Stimulated activated CD4-positive, alpha-beta T cell treated with anti-CD3 and anti-CD28 coated beads, Interleukin-1b, Interleukin-23, amount 100 ng/mL, for 1 hour (primary cell): Measurements from ENCODE around the gene ALPK1.
"Not testable (repeated sequence)": the region's sequence is repeated elsewhere in the genome, so short reads cannot be mapped to it uniquely, and the experiment has no call there.

Source experiments
- DNase-seq, 2 donors: peaks; one replicate each; pipeline ENCODE4 v3.0.0-alpha.2; 2020; ENCODE audit warnings: low read depth in 2 of 2

The ALPK1 gene

DNA sequence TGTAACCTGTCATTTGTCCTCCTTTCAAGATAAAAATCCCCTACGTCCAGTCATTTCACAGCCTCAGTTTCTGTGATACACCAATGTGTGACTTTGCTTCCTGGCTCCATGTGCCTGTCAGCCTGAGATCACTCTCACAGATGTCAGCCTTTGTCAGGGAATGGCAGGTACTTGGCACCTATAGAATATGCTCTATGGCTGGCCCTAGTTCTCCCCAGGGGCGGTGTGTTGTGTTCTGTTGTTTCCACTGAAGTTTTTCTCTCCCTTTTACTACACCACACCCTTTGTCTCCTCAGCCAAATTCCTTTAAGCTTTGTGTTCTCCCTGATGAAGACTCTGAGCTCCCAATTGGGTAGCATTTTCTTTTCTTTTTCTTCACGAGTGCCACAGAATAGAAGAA, 81.7 kb downstream of the ALPK1 start:
- DNase-seq: no peak

DNA sequence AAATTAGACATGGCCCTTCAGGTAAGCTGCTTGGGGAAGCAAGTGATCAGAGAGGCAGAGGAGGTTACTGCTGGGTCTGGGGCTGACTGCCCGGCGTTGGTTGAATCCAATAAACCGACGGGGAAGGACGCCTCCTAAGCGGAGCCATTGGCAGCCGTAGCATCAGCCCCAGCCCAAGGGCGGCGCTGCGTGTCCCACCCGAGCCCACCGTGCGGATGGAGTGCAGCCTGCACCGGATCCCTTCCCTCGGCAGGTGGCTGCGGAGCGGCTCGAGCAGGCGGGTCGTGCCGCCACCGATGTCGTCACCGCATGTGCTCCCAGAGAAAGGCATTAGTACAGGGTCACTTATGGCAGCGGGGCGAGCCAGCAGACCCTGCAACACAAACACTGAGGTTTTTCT, 82.1 kb downstream of the ALPK1 start:
- DNase-seq: no peak

DNA sequence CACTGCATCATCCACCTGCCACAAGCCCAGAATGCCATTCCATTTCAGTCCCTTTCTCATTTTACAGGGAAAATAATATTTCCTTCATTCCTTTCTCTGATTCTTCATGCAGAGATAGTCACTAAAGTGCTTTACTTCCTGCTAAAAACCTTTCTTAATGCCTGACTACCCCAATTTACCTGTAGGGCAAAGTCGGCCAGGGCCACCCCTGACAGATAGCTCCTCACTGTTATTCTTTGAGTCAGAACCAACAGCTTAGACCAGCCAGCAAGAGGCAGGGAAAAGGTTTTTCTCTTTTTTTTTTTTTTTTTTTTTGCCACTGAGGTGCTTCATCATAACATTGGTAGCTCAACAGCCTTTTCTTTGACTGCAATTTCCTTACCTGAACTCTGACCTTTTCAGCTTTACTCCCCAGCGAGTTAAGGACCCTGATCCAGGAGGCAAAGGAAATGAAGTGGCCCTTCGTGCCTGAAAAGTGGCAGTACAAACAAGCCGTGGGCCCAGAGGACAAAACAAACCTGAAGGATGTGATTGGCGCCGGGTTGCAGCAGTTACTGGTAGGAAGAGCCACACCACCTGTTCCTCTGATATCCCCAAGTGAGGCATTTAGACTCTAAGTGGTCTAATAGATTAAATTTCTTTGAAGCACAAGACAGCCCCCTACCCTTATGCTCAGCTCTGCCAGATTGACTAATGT, 85.0 kb downstream of the ALPK1 start:
- no peak for DNase-seq

DNA sequence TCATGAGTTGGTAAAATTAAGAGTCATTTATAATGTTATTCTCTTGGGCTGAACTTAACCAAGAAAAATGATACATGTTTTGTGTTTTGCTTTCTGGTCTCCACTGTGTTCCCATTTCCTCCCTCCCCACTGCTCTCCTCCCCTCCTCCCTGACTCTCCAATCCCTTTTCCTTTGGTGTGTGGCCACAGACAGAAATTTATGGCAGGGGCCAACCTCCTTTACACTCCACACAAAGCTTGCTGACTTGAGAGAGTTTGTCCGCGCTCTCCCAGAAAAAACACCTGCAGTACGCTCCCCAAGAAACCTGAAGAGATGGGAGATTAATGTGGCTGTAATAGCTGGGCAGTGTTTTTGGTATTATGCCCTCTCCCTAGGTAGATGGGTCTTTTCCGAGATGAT, 88.9 kb downstream of the ALPK1 start:
- no peak for DNase-seq

DNA sequence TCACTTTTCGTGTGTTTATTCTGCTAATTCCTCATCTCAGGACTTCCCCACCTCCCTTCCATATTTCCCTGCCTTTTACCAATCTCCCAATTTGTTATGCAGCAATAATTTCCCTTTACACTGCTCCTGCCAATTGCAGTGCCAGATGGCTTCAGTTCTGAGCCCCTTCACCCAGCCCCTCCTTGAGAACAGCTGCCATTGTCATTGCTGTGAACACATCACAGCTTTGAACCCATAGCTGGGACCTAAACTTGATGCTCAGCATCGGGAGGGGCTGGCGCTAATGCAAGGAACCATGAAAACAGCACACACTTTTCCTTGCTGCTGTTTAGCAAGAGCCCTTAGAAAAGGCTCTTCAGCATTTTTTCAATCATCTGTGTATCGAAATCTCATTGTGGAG, 104.9 kb downstream of the ALPK1 start:
- no peak for DNase-seq

DNA sequence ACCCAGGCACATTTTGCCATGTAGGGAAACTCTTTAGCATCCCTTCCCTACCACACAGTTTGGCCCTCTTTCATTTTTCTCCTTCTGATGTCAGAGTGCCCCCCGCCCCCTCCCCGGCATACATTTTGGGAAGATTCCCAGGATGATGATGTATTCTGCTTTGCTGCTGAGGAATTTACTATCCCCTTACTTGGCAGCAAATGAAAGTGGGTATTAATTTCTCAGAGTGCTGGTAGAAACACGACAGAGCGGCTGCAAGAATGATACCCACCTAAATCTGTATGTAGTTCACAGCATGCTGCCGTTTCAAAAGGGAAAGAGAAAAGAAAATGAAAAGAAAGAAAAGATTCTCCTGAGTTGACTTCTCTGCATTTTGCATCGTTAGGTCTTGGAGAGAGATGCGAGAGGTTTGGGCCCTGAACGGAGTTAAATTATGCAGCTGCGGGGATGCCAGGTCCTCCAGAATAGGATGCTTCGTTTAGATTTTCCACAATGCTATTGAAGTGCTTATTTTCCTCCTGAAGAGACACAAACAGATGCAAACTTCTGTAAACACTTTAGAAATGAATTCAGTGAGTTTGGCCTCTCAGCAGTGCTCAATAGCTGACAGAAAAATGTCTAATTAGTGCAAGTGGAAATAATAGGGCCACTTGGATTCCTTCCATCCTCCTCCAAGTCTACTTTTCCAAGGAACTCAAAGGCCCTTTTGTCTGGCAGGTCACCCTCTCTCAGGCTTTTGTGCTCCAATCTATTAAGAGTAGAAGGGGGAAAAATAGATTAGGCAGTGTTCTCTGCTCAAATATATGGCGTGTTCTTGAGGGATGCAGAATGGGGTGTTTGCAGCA, 106.2 kb downstream of the ALPK1 start:
- DNase-seq: no peak

DNA sequence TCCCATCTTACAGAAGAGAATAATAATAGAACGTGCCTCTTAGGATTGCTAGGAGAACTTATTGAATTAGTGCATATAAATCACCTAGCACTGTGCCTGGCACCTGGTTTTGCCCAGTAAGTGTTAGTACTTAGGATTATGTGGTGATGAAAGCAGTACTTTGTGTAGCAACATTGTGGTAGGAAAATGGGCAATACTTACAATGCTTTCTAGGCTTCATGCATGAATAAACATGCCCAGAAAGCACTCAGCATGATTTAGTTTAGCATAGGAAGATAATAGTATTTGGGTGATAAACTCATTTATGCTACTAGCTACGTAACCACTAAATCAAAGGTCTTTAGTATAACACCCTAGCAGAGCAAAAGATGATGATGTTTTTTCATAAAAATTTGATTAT, 113.2 kb downstream of the ALPK1 start:
- DNase-seq: no peak

DNA sequence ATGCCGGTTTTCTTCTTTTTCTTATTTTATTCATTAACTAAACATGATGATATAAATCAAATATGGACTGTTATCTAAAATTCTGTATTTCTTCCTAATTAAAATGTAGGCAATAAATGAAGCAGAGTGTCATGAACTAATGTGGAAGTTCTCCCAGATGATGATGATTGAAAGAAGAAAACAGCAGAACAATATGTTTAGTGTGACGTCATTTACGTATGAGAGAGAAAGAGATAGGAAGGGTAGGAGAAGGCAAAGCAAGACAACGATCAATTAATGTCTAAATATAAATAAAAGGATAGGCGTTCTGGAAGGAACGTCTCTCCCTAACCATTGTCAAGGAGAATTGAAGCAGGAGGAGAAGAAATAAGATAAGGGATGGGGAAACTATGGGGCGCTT, 113.6 kb downstream of the ALPK1 start:
- no peak for DNase-seq

DNA sequence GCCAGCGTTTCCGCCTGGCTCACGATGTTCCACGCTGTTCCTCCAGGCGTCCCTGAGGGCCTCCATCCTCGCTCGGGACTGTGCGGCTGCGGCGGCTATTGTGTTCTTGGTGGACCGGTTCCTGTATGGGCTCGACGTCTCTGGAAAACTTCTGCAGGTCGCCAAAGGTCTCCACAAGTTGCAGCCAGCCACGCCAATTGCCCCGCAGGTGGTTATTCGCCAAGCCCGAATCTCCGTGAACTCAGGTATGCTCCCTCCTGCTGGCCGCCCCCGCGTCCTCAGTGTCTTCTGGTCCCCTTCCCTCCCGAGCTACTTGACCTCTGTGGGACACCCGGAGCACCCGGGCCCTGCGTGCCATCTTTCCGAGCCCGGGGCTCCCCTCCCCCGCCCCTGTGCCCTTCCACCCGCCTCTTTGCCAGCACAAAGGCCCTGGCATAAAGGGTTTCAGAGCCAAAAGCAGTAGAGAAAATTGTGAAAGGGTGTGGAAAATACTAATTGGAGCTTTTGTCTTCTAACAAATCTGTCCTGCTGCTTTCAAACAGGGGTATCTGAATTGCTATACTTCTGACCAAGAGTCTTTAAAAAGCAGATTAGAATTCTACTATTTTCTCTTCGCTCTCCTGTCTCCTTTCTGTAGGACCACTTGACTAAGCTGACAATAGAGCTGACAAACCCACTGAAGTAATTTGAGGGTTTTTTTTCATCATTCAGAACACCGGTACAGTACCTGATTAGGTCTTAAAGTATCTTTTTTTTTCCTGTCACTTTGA, 114.8 kb downstream of the ALPK1 start:
- DNase-seq: no peak

DNA sequence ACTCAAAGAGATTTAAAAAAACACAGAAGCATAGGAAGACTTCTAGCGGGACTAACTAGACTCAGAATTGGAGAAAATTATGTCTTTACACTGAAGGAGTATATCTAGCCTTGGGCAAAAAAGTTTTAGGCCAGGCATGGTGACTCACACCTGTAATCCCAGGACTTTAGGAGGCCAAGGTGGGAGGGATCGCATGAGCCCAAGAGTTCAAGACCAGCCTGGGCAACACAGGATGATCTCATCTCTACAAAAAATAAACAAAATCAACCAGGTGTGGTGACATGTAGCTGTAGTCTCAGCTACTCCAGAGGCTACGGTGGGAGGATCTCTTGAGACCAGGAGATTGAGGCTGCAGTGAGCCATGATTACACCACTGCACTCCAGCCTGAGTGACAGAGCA, 119.3 kb downstream of the ALPK1 start:
- no peak for DNase-seq

DNA sequence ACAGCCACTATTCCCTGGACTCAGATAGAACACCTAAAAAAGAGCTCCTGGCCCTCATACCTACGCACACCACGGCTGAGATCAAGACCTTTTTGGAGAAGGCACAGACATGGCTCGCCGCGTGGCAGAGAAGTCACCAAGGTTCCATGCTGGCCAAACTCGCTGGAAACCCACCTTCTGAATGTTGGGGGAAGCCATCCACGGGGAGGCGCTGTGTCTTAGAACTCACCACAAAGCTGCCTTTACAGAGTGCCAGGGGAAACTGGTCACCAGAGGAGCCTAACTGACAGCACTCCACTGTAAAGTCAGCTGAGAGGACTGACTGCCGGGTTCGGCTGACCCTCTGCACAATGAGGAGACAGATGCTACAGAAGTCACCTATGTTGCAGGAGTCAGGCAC, 120.9 kb downstream of the ALPK1 start:
- no peak for DNase-seq

DNA sequence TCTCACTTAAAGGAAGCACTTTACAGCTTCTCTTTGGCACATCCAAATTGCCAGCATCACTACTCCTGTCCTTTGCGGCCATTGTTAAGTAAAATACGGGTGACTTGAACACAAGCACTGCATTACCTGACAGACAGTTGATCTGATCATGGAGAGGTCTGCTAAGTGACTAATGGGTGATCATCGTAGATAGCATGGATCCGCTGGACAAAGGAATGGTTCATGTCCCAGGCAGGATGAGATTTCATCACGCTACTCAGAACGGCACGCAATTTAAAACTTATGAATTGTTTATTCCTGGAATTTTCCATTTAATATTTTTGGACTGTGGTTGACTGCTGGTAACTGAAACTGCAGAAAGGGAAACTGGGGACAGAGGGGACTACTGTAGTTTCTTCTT, 124.7 kb downstream of the ALPK1 start:
- no peak for DNase-seq

DNA sequence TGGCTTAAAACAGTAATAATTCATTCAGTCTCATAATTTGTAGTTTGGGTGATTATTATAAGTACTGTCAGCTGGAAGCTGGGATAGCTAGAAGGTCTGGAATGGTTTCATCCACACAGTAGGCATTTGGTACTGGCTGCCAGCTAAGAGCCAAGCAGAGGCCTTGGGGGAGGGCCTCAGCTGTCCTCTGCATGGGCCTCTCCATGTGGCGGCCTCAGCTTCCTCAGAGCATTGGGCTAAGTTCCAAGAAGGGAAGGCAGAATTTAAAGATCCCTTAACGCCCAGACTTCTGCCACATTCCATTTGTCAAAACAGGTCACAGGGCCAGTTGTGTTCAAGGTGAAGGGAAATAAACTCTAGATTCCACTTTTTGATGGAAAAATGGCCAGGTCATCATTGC, 125.5 kb downstream of the ALPK1 start:
- DNase-seq: no peak

DNA sequence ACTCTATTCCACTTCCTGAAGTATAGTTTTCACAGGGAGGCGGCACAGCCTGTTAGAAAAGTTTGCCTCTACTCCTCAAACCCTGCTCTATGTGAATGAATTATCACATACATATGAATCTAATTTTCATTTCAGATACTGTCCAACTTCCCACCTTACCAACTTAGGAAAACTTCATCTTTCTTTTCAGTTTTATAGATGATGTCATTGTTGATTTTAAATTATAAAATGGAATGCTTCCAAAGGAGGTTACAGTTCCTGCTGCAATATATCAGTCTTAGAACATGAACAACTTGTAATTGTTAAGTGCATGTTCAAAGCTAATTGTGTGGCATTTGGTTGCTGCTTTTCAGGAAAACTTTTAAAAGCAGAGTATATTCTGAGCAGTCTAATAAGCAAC, 126.4 kb downstream of the ALPK1 start:
- no peak for DNase-seq

DNA sequence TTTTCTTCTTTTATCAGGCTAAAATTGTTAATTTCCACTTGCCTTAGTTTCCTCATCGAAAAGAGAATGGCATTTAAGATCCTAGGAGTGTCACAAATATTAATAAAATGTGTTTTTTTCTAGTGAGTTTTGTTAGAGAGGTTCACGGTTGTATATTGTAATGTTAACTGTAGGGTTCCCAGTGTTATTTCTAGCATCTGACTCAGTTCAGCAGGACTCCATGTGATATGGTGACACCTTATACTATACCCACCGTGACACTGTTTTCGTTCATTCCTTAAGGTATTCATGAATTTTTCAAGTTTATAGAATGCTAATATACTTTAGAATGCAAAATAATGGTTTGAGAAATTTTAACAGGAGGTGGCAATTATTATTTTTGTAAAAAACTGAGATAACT, 128.7 kb downstream of the ALPK1 start:
- DNase-seq: no peak

DNA sequence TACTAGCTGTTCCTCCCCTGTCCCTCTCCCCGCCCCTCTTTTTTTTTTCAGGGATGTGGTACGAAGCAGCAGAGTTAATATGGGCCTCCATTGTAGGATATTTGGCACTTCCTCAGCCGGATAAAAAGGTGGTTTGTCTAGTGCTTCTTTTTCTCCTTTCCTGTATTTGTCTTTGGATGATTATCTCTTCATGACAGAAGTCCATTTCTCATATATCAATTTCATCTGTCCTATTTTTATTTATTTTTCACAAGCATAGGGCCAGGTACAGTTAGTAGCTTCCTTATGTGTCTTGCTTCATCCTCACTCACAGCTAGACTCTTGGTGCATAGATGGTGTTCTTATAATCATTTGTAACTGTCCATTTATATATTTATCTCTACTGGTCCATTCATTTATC, 129.2 kb downstream of the ALPK1 start:
- DNase-seq: no peak

DNA sequence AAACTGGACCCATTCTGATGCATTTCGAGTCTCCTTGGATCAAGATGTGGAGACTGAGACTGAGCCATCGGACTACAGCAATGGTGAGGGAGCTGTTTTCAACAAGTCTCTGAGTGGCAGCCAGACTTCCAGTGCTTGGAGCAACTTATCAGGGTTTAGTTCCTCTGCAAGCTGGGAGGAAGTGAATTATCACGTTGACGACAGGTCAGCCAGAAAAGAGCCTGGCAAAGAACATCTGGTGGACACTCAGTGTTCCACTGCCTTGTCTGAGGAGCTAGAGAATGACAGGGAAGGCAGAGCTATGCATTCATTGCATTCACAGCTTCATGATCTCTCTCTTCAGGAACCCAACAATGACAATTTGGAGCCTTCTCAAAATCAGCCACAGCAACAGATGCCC, 134.0 kb downstream of the ALPK1 start:
- no peak for DNase-seq

DNA sequence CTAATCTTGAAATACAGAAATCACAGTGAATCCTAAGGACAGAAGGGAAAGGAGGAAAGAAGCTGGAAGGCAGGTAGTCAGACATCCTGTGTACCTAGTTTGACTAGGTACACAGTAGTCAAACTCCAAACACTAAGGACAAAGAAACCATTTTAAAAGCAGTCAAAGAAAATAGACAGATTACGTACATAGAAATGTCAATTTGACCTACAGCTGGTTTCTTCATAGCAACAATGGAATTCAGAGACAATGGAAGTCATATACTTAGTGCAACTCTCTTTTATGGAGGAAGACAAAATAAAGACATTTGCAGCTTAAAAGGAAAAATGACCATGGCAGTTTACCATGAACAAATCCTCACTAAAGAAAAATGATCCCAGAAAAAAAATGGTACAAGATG, 139.8 kb downstream of the ALPK1 start:
- DNase-seq: no peak

DNA sequence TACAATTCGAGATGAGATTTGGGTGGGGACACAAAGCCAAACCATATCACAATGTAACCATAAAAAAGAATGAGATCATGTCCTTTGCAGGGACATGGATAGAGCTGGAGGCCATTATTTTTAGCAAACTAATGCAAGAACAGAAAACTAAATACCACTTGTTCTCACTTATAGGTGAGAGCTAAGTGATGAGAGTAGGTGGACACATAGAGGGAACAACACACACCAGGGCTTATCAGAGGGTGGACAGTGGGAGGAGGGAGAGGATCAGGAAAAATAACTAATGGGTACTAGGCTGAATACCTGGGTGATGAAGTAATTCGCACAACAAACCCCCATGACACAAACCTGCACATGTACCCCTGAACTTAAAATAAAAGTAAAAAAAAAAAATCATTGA, 145.1 kb downstream of the ALPK1 start:
- not testable (repeated sequence) for DNase-seq

DNA sequence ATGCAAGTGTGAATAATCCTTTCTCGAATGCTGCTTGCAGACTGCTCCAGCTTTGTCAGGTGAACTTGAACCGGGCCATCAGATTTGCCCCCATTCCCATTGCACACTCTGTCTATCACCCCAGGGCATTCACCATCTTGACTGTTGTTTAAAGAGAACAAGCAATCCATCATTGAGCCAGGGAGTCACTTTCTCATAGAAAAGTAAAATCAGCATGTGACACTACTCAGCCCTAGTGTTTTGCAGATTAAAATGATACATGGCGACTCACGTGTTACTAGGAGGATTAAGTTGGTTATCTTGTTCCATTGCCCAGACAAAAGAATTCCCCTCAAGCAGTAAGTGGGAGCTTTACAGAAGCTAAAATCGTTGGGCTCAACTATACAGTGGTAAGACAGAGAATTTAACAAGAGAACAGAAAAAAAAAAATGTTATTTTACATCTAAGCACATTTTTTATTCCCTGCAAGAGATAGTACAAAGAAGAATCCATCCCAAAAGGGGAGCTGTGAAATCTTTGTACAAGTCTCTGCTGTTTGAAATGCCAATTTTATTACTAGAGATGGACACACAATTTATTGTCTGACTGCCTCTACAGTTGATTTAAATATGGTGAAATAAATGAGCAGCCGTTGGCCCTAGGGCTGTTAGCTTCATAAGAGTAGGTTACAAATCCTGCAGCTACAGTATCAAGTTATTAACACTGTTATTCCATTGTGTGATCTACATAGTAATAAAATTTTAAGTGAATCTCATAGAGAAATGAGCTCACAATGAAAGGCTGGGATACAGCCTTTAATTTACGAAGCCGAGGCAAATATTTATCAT, 151.3 kb downstream of the ALPK1 start:
- no peak for DNase-seq

DNA sequence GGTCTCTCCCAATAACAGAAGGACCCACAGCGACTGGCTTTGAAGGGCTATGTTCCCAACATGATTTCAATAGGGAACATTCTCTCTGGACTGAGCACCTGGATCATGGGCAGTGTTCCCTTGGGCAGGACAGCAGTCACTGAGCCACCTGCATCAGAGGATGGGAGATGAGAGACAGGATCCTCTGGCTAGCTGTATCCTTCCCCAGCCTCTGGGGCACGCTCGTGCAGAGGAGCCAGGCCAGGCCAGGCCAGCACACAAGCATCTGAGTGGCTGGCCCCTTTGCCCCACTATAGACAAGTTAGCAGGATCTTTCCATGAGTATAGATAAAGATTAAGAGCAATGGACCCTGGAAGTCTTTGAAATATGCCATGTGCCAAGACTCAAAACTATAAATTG, 152.5 kb downstream of the ALPK1 start:
- no peak for DNase-seq

DNA sequence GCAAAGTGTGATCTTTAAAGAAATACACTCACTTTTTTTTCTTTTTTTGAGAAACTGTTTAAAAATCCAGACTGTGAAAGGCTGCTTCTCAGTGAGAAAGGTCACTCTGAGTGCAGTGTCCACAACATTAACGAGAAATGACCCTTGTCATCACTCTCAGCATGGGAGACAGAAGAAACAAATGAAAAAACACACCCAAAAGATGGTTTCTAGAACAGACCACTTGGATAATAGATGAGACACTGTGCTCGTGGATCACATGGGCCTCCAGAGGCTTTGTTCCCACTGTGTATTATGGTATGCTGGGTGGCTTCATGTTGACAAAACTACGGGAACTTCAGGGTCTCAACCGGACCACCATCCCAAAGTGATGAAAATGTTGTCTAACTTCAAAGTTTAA, 153.9 kb downstream of the ALPK1 start:
- DNase-seq: no peak
